Measurements from ENCODE around the gene PHF21A.
"Not testable (repeated sequence)": the region's sequence is repeated elsewhere in the genome, so short reads cannot be mapped to it uniquely, and the experiment has no call there.

Gene PHF21A

GRCh38 chr11:46120346-46121300, 631 bp downstream of the PHF21A start:
- DNase-seq (ENCODE audit: low spot score) = peak; percentile 23

DNA sequence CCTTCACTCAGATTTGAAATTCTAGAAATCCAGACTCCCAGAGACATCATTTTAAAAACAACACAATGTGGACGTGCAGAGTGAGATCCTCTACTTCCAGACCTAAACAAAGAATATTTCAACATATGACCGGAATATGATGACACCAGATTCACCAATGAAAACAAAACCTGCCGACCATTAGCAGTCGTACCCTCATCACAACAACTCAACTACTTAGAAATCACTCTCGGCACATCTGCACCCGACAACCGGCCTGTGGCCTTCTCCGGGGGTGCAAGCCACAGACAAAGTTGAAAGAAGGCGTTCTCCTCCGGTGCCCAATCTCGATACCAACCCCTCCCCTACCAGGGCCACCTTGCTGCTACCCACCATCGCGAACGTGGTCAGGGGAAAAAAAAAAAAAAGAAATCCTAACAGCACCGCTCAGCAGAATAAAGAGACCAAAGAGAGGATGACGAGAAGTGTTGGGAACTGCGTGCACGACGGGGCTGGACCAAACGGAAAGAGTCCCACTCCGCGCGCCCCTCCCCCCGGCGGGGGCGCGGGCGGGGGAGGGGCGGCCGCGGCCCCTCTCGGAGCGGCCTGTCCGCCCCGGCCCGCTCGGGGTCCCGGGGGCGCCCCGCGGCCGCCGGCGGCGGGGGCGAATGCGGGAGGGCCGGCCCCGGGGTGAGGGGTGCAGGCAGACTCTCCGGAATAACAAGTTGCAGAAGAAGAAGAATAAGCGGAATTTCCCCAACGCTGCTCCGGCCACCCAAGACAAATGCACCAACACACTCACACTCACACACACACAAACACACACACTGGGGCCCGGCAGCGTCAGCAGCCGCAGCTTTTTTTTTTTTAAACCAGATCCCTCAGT, 1.7 kb downstream of the PHF21A start:
- peak; percentile 50 for DNase-seq (ENCODE audit: low spot score)

GRCh38 chr11:46118702-46119351, 2.4 kb downstream of the PHF21A start:
- DNase-seq (ENCODE audit: low spot score) = no peak

DNA sequence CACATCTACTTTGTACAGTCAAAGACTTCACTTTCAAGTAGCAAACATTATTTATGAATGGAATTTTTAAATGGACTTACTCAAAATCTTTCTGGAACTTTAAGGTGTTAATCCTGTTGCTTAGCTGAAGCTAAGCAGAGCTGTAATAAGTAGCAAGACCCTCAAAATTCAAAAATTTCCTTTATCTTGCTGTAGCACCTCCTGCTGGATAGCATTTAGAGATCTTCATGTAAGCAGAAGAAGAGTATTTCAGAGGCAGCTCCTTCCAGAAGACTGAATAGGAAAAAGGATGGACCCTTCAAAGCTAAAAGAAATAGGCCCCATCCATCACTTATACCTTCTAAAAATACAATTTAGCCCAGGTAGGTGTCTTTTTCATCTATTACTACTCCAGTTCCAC, 3.4 kb downstream of the PHF21A start:
- no peak for DNase-seq (ENCODE audit: low spot score)

DNA sequence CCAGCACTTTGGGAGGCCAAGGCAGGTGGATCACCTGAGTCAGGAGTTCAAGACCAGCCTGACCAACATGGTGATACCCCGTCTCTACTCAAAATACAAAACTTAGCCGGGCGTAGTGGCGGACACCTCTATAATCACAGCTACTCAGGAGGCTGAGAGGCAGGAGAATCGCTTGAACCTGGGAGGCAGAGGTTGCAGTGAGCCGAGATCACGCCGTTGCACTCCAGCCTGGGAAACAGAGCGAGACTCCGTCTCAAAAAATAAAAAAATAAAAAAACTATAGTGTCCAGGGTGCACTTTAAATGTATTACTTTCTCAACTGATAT, 4.6 kb downstream of the PHF21A start:
- not testable (repeated sequence) for DNase-seq (ENCODE audit: low spot score)

- DNase-seq (ENCODE audit: low spot score) = no peak
These were observed 5.1 kb downstream of the PHF21A start for GRCh38 chr11:46116007-46116711.

- DNase-seq (ENCODE audit: low spot score) = no peak
These were observed 6.3 kb downstream of the PHF21A start for GRCh38 chr11:46114961-46115360.

DNA sequence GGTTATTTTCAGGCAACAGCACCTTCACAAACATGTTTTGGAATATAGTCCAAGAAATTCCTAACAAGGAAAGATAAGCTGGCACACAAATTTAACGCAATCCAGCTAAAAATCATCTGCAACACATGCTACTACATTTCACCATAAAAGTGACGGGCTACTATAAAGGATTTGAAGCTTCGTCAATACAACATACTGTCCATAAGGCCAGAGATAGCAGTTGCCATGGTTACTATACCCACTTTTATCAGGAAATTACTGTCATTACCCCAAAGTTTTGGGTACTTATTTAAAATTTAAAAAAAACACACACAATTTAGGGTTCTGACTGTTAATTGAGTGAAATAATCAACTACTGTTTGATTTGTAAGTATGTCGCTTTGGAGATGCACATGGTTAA, 6.9 kb downstream of the PHF21A start:
- DNase-seq (ENCODE audit: low spot score) = no peak

DNA sequence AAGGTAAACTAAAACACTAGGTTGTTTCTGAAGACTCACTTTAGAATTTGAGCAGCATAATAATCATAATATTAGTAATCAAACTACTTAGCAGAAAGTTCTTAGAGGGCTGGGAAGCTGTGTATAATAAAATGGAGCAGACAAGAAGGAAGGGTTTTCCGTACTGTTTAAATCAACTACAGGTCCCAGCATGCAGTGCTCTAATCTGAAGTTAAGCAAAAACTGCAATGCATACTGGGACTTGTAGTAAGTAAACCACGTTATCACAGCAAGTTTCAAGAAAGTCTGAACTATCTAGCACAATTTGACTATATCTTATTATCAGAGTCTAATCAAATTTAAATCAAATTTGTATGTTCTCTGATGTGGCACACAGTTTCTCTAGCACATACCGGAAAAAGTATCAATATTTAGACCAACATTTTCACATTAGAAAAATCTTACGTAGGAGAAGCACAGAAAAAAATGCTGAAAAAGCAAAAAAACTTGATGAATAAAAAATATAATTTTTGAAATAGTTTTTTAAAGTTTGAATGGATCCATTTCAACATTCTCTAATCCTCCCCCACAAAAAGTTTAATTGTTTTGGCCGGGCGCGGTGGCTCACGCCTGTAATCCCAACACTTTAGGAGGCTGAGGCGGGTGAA, 8.2 kb downstream of the PHF21A start:
- DNase-seq (ENCODE audit: low spot score) = peak; percentile 73

- no peak for DNase-seq (ENCODE audit: low spot score)
These were observed 12.5 kb downstream of the PHF21A start for GRCh38 chr11:46108751-46109150.

GRCh38 chr11:46107780-46108179, 13.5 kb downstream of the PHF21A start:
- no peak for DNase-seq (ENCODE audit: low spot score)

GRCh38 chr11:46107408-46107718, 13.9 kb downstream of the PHF21A start:
- no peak for DNase-seq (ENCODE audit: low spot score)

DNA sequence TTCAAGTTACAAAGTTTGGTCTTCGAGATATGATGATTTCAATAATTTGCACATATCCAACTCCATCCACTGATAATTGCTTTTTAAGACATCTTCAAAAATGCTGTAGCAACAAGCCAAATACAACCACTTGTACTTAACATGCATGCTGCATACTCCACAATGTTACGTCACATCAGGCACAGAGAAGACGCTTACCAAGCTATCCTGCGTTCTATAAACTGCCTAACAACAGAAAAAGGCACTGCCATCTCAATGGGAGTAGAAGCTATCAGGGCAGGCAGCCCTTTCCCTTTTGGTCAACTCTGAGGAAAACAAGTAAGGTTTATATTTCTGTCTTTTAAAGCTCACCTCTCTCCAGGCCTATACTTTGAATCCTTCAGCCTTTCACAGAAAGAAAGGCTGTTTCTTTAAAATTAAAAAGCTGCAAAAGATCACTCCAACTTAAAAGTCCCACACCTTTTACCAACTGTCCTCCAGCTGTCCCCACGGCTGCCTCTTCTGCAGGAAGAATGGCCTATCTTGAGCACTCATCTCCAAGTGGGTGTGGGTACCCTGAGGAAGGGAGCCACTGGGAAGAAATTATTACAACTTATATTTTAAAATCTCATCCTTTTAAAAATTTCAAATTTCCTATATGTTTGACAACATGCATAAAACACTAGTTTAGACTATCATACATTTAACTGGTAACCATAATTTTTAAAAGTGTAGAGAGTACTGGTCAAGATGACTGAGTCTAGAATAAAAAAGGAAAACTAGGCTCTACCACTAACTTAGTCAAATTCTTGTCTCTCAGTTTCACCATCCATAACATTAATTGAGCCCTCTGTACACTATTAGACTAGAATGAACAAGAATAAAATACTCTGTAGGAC, 14.5 kb downstream of the PHF21A start:
- no peak for DNase-seq (ENCODE audit: low spot score)

DNA sequence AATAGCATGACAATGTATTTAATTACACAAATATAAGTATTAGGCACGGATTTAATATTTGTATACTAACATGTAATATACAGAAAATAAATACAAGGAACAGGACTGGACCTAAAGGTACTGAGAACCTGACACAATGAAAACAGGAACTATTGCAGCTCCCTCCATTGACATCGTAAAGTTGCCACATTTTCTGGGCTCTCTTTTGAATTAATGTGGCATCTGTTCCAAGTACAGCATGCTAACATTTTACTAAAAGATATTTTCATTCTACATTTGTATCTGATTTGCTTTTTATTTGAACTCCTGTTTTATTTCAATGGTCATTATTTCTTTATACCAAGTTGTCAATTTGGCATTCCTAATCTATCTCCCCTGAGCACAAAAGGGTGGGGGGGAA, 15.3 kb downstream of the PHF21A start:
- no peak for DNase-seq (ENCODE audit: low spot score)

GRCh38 chr11:46105134-46105628, 16.1 kb downstream of the PHF21A start:
- no peak for DNase-seq (ENCODE audit: low spot score)

GRCh38 chr11:46102843-46103242, 18.4 kb downstream of the PHF21A start:
- DNase-seq (ENCODE audit: low spot score) = no peak

GRCh38 chr11:46100670-46101069, 20.6 kb downstream of the PHF21A start:
- DNase-seq (ENCODE audit: low spot score) = no peak

- no peak for DNase-seq (ENCODE audit: low spot score)
These were observed 21.3 kb downstream of the PHF21A start for GRCh38 chr11:46099963-46100316.

GRCh38 chr11:46090375-46090774, 30.9 kb downstream of the PHF21A start:
- DNase-seq (ENCODE audit: low spot score) = no peak

- DNase-seq (ENCODE audit: low spot score) = no peak
These were observed 41.6 kb downstream of the PHF21A start for GRCh38 chr11:46079662-46080061.

Data from germinal center (tissue), 1 donor.